ENCODE data around the gene MYO3B.
"Not testable (repeated sequence)": the region's sequence is repeated elsewhere in the genome, so short reads cannot be mapped to it uniquely, and the experiment has no call there.

The MYO3B gene

DNA sequence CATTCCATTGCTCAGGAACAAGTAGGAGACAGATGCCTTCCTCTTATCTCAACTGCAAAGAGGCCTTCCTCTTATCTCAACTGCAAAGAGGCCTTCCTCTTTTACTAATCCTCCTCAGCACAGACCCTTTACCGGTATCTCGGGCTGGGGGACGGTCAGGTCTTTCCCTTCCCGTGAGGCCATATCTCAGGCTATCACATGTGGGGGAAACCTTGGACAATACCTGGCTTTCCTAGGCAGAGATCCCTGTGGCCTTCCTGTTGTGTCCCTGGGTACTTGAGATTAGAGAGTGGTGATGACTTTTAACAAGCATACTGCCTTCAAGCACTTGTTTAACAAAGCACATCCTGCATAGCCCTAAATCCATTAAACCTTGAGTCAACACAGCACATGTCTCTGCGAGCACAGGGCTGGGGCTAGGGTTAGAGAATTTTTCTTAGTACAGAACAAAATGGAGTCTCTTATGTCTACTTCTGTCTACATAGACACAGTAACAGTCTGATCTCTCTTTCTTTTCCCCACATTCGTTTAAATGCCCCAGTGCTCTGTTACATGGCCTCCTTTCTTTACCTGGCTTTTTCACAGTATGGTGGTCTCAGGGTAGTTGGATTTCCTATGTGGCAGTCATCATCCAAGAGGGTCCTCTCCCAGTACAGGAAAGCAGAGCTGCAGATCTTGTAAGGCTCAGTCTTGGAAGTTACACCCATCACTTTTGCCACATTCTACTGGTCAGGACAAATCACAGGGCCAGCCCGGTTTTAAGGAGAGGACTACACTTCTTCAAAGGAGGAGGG, 86.0 kb downstream of the MYO3B start:
- DNase-seq (ENCODE audit: low spot score), result not testable (repeated sequence)

DNA sequence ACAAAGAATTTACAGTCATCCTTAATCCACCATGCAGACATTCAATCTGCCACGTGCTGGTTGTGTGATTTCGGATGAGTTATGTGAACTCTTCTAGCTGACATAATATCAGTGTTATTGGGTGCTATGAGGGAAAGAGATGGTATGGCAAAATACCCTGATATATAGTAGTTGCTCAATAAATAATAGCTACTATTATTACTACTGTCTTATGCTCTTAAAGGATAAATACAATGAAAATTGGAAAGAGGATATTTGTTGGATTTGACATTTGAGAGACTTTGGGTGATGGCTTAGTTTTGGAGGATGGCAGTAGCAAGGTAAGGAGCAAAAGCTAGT, 86.5 kb downstream of the MYO3B start:
- no peak for DNase-seq (ENCODE audit: low spot score)

DNA sequence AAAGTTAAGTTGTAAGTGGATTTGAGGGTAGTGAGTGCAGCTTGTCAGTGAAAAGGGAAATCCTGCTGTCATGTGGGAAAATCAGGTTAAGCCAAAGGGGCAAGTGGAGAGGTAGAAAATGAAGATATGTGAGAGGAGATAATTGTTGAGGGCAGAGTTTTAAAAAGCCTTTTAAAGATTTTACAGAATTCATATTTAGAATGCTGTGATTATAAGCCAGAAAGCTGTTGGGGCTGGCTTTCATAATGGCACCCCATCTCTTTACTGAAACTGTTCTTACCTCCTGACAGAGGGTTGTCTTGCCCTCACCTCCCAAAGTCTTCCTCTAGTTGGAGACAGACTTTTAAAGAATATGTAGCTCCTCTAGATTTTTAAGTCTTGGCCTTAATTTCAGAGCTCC, 86.9 kb downstream of the MYO3B start:
- no peak for DNase-seq (ENCODE audit: low spot score)

DNA sequence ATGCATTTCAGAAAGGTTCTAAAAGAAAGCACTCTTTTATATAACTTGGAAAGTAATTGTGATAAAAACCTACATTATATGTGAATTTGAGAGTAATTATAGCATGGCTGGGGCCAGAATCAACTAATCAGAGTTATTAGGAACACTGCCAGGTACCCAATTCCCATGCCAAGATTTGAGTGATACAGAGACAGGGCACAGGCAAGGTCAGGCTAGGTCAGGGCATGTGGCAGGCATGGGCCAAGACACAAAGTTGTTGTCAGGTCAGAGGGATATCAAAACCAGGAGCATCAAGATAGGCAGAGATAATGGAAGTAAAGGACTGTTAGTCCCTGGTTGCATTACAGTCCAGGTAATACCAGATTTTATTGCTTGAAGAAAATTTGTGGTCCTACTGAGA, 87.4 kb downstream of the MYO3B start:
- DNase-seq (ENCODE audit: low spot score), result no peak

DNA sequence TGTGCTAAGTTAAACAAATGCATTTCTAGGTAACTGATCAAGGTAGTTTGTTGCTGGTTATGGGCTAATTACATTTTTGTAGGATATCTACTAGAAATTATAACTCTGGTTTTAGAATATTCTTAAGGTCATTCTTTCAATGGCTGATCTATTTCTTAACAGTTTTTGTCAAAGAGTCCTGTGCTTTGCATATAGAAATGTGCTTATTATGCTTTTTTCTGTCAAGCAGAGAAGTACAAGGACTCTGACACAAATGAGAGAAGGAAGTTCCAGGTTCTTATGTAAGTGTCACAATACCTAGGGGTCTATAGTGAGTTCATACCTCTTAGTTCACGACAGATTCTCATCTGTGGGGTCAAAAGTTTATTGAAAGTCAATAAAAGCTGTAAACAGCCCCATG, 88.4 kb downstream of the MYO3B start:
- no peak for DNase-seq (ENCODE audit: low spot score)

DNA sequence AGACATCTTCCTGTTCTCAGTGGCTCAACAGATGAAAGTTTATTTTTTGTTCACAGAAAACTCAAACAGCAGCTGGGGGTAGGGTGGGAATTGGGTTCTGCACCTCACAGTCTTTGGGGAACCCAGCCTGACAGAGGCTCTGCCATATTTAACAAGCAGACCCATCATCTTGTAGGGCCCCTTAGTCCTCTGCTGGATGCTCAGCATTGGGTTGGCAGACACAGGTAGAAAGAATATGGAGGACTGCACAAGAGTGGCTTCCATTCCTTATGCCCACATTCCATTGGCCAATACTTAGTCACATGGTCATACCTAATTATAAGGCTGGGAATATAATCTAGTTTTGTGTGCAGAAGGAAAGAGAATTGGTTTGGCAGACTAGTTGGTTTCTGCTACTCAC, 89.1 kb downstream of the MYO3B start:
- no peak for DNase-seq (ENCODE audit: low spot score)

DNA sequence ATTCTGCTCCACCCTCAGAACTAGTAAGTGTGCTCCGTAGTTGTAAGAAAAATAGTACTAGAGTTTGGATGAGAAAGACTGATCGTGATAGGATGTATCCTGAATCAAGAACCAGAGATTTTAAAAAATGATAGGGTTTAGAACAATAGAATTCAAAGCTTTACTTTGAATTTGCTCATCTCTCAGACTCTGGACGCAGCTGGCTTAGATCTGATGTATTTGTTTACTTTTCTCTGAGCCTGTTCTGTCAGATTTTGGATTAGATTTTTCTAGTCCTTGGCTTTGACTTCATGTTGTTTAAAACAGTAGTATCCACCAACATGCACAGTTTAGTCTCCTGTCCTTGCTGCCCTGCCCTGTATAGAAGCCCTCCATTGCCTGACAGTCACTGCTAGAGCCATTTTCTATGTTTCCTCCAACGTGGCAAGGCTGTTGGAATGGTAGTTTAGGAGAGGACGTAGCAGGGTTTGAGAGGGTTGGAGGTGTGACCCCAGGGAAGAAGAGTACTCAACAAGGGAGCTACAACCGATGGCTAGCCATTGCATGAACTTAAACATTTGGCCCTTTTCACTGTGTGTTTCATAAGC, 92.4 kb downstream of the MYO3B start:
- DNase-seq (ENCODE audit: low spot score), result no peak

DNA sequence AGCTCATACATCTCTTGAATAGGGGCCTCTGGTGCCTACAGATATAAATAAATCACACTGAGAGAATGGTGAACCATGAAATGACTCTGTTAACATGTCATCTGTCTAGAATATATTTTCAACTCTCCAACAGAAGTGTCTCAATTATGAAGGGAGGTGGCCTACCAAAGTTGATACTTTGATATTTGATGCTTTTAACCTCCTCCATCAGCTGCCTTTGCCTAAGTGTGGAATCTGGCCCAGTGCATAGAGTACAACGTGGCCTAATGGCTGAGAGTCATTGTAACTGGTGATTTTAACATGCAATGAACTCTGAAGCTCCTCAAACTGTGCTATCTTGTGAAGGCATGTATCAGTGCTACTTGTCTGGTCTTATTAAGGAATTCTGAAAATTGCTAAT, 93.4 kb downstream of the MYO3B start:
- no peak for DNase-seq (ENCODE audit: low spot score)

DNA sequence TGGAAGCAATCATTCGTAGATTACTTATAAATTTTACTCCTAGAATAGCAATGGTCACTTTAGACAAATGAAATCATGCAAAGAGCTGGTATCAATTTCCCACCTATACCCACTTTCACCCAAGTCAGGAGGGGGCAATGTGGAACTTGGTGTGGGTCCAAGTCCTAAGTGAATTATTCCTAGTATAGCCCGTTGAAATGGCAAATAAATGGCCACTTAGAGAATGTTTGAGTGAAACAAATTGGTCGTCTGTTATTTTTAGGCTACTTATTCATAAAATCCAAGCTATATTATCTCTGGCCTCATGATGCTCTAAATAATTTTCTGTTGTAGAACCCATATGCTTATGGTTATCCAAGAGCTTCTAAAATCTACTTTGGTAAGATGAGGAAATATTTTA, 98.1 kb downstream of the MYO3B start:
- DNase-seq (ENCODE audit: low spot score), result no peak

DNA sequence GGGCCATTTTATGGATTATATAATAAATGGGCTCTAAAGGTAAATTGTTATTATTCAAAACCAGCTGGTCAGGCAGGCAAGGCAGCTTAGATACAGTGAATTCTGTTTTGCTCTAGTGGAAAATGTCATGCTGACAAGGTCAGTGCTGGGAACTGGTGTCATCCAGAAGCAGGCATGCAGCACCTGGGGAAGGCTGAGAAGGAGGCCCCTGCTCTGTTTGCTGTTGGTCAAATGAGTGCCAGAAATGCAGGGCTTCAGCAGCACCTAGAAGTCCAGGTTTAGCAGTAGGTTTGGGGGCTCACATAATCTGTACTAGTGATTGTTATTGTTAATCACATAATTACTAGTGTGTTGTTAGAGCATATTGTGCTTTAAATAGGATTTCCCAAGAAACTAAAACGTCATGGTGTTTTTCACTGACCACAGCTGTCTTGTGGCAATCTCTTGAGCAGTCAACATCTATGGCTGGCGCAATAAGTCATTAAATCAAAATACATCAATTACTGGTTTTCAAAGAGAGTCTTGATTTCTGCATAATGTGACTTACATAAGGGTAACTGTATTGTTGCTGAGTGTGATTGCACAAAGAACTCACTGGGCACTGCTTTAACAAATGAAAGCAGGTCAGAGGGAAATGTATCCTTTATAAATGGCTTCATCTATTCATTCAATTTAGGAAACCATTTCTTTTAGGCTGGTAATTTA, 99.1 kb downstream of the MYO3B start:
- DNase-seq (ENCODE audit: low spot score), result no peak

DNA sequence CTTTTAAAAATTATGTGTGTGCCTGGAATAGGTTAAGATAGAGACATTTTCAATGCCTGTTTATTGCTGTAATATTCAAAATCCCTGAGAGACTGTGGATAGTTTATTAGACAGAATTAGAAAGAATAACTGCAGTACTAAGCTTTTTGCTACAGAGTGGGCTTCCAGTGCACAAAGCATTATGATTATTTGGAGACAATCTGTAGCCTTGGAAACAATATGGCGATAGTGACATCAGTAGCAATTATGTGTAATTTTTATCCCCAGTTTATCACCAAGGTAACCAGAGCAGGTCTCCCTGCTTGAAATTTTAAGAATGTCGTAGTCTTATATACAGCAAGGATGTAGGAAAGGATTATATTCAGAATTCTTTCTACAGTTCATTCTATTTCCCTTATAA, 100.0 kb downstream of the MYO3B start:
- DNase-seq (ENCODE audit: low spot score), result no peak

DNA sequence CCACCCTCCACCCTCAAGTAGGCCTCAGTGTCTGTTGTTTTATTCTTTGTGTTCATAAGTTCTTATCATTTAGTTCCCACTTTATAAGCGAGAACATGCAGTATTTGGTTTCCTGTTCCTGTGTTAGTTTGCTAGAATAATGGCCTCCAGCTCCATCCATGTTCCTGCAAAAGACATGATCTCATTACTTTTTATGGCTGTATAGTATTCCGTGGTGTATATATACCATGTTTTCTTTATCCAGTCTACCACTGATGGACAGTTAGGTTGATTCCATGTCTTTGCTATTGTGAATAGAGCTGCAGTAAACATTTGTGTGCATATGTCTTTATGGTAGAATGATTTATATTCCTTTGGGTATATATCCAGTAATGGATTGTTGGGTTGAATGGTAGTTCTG, 101.7 kb downstream of the MYO3B start:
- not testable (repeated sequence) for DNase-seq (ENCODE audit: low spot score)

DNA sequence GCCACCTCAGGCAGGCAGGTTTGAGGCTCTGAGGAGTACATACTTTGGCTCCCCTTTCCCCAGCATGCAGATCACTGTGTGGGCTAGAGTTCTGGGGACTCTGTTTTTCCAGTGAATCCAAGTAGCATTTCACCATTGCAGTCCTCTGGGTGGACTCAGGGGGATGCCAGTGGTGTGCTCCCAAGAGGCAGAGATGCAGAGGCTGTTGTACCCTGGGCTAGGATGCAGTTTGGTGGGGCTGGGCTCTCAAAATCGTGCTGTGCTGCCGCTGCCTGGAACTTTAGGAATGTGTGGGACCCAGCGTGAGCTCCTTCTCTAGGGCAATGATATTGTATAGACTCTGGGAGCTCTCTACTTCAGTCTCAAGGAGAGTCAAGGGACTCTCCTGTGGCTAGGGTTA, 104.9 kb downstream of the MYO3B start:
- DNase-seq (ENCODE audit: low spot score), result no peak

DNA sequence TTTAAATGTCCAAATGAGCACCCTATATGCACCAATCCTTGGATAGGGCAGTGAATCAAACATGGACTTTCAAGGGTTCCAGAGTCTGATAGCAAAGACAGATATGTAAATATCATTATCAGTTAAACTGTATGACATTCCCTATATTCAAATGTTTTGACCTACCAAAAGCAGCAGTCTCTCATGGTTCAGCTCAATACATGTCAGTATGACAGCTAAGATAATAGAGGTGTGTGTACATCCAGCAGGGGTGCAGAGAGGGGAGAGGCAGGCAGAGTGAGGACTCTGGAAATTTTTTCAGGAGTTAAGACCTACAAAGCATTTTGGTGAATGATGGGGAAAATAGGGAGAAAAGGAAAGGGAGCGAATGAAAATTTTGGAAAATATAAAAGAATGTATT, 106.3 kb downstream of the MYO3B start:
- DNase-seq (ENCODE audit: low spot score), result no peak

DNA sequence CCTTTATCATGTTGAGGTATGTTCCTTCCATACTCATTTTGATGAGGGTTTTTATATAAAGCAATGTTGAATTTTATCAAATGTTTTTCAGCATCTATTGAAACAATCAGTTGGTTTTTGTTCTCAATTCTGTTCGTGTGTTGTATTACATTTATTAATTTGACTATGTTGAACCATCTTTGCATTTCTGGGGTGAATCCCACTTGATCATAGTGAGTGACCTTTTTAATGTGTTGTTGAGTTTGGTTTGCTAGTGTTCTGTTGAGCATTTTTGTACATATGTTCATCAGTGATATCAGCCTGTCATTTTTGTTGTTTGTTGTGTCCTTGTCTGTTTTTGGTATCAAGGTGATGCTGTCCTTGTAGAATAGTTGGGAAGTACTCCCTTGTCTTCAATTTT, 110.9 kb downstream of the MYO3B start:
- DNase-seq (ENCODE audit: low spot score), result no peak

DNA sequence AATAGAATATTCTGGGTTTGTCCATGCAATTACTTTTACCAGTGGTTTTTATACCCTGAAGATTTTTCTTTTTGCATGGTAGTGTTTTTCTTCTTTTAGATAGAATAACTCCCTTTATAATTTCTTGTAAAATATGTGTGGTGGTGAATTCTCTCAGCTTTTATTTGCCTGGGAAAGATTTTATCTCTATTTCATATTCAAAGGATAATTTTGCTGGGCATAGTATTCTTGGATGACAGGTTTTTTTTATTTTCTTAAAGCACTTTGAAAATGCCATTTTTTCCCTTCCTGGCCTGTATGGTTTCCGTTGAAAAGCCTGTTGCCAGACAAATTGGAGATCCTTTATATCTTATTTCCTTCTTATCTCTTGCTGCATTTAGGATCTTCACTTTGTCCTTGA, 113.5 kb downstream of the MYO3B start:
- DNase-seq (ENCODE audit: low spot score), result no peak

DNA sequence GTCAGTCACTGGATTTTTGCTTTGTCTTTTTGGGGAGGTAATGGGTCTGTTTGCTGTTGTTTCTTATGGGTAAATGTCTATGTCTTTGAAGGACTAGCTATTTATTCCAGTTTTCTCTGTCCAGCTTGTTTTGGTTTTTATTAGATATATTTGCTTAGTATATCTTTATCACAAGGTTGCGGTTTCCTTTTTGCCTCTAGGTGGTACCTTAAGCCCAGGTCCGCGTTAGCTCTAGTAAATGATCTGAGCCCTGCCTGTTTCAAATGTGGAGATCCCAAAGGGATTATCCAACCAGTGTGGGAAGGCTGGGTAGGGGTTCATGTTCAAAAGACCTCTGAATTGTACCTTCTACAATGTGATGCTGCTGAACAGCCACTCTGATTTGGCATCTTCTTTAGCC, 114.5 kb downstream of the MYO3B start:
- no peak for DNase-seq (ENCODE audit: low spot score)

DNA sequence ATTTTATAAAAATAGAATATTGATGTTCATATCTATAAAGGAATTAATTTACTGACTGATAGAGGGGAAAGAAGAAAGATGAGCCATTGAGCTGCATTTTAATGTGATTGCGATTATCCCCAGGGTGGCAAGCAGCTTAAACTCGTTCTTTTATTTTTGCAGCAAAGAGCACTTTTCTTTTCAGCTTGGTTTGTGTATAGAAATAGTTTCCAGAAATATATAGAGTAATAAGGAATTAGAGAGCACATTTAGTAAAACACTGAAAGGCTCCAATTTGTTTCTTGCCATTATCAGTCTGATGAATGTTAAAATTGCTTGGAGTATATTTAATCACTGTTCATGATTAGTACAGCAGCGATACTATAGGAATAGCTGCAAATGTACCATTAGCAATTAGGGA, 119.5 kb downstream of the MYO3B start:
- no peak for DNase-seq (ENCODE audit: low spot score)

DNA sequence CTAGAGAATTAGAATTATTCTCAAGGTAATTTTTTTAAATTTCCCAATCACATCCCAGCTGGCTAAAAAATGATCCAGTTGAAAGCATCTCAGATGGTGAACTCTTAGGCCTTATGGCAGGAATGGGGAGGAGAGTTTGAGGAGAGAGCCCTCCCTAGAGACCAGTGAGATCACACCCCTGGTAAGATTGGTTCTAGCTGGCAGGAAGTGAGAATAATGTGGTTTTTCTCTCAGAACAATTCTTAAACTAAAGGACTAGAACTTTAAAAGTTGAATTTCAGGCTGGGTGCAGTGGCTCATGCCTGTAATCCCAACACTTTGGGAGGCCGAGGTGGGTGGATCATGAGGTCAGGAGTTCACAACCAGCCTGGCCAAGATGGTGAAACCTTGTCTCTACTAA, 120.2 kb downstream of the MYO3B start:
- DNase-seq (ENCODE audit: low spot score), result no peak

DNA sequence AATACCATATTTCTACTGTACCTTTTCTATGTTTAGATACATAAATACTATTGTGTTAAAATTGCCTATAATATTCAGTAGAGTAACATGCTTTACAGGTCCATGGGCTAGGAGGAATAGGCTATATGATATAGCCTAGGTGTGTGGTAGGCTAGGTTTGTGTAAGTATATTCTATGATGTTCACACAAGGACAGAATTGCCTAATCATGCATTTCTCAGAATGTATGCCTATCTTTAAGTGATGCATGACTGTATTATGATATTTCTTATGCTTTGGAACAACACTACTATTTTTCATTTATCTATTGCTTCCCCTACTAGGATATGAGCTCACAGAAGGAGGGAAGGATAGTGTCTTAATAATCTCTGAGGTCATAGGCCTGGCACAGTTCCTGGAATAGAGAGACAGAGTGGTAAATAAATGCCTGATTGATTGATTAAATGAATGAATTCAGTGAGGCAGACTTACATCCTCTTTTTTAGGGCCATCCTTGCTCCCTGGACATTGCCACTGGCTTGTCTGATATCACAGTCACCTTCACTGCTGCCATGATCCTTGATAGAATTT, 121.0 kb downstream of the MYO3B start:
- no peak for DNase-seq (ENCODE audit: low spot score)

DNA sequence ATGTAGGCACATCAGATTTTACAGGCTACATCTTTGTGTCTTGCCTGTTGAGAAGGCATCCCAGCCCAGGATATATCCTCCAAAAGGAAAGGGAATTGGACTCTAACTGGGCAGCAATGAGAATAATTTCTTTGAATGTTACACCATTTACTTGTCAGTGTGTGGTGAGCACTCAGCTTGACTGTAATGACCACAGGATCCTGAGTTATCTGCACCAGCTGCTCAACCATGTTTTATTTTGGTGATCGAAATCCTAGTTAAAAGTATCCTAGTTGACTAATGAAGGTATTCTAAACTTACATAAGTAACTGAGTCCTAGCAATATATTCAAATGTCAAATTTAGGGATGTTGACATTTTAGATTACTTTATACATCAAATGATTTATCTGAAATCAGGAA, 123.0 kb downstream of the MYO3B start:
- no peak for DNase-seq (ENCODE audit: low spot score)

DNA sequence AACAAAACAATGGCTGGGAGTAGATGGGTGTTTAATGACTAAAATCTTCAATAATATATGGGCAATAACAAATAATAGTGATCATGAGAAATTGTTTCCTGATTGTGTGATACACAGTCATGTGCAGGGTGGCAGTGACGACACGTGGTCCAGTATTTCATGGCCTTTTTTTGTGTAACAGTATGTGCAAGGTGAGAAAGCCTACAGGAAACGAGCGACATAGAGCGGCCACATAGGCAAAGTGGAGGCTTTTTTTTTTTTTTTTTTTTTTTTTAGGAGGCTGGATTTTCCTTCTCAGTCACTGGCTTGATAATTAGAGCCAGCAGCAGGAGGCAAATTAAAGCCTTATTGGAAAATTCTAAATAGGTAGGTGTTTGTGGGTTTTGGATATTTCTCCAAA, 123.7 kb downstream of the MYO3B start:
- DNase-seq (ENCODE audit: low spot score), result no peak

DNA sequence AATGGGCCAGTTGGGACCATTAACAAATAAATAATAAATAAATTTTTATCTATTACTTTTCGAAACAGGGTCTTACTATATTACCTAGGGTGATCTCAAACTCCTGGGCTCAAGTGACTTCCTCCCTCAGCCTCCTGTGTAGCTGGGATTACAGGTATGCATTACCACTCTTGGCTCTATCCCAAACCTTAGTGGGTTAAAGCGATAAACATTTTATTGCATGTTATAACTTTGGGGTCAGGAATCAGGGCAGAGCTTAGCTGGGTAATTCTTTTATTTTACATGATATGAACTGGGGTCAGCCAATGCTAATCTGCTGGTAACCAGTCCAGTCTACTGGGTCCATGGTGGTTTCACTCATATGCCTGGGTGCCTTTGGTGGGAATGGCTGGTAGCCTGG, 127.8 kb downstream of the MYO3B start:
- DNase-seq (ENCODE audit: low spot score), result no peak

Data from hematopoietic multipotent progenitor cell treated with erythropoietin and hydrocortisone succinate and interleukin-3 and kit ligand, for 15 days (in vitro differentiated cells).